Heart right ventricle (tissue), 16 donors: ENCODE measurements around the gene ZNF484. TPM values are rescaled to one million over a fixed set of nuclear protein-coding genes. Genes with fewer than 3 reads are reported as not detected.
"Not testable (repeated sequence)": the region's sequence is repeated elsewhere in the genome, so short reads cannot be mapped to it uniquely, and the experiment has no call there.

Source experiments
- ATAC-seq, 8 donors: fragments of 200-7000 bp; cut with Tn5 transposase; one replicate each; pipeline ENCODE4 v1.9.1; 2020; ENCODE audit warnings: mild to moderate bottlenecking in 8 of 8, moderate library complexity in 8 of 8, moderate number of reproducible peaks in 1 of 8
- DNase-seq, 2 donors: peaks; one replicate each; pipeline ENCODE4 v3.0.0-alpha.2; 2020
- H3K27ac ChIP-seq, 10 donors: fragments of 200-600 bp; sonication (generic) in 2 of 10; one replicate each; pipeline versions ENCODE4 v1.5.0 to v1.8.0; 2020 to 2022; ENCODE audit warnings: mild to moderate bottlenecking in 3 of 10
- H3K27me3 ChIP-seq, 7 donors: fragments of 200-600 bp; one replicate each; pipeline ENCODE4 v1.8.0; 2021 to 2022; ENCODE audit warnings: mild to moderate bottlenecking in 2 of 7
- H3K36me3 ChIP-seq, 9 donors: fragments of 200-600 bp; sonication (generic) in 1 of 9; one replicate each; pipeline versions ENCODE4 v1.5.0 to v1.8.0; 2020 to 2022; ENCODE audit warnings: mild to moderate bottlenecking in 2 of 9
- H3K4me1 ChIP-seq, 9 donors: fragments of 200-600 bp; sonication (generic) in 1 of 9; one replicate each; pipeline versions ENCODE4 v1.5.0 to v1.8.0; 2020 to 2022; ENCODE audit warnings: mild to moderate bottlenecking in 4 of 9
- H3K4me3 ChIP-seq, 10 donors: fragments of 200-600 bp; sonication (generic) in 2 of 10; one replicate each; pipeline versions ENCODE4 v1.5.0 to v1.8.0; 2020 to 2022; ENCODE audit warnings: mild to moderate bottlenecking in 7 of 10, moderate library complexity in 2 of 10
- H3K9me3 ChIP-seq, 11 donors: fragments of 200-600 bp in 10 of 11; sonication (generic) in 2 of 11; one replicate each; pipeline versions ENCODE4 v1.5.0 to v1.8.0; 2013 to 2022; ENCODE audit warnings: mild to moderate bottlenecking in 2 of 11, control low read depth in 1 of 11, moderate library complexity in 1 of 11
- CTCF ChIP-seq, 9 donors: fragments of 200-600 bp; sonication (generic) in 2 of 9; IDR thresholded peaks; one replicate each; pipeline versions ENCODE4 v1.5.0 to v1.8.0; 2021 to 2022; ENCODE audit warnings: antibody characterized with exemption in 9 of 9, mild to moderate bottlenecking in 5 of 9, moderate library complexity in 1 of 9
- WGBS, 2 donors: extraction: QIAGEN DNeasy Blood & Tissue Kit; methylation state at CpG; one replicate each; pipeline ENCODE4 v1.1.7; 2013; ENCODE audit warnings: inconsistent platforms in 1 of 2; 5-methylcytosine and 5-hydroxymethylcytosine counted together
- intact Hi-C, 10 donors: fragments of 100-400 bp; cut with DNase I; formaldehyde crosslinking; loops; one replicate each; pipeline versions ENCODE4 v1.11.1 to v1.14.2; 2022
- polyA plus RNA-seq, 2 donors: library from polyadenylated mRNA; stranded (reverse); fragments of 200-250 nt; gene quantifications; one replicate each; pipeline ENCODE4 v1.2.3, GENCODE V29; 2013
- total RNA-seq, 10 donors: library from RNA; stranded (reverse); fragmentation: NEBNext Ultra II Directional in 3 of 10; extraction: Animal tissue kit (Norgen Biotek cat#: 25700) in 3 of 10; gene quantifications; one replicate each; pipeline versions ENCODE4 v1.2.1 to v1.2.4, GENCODE V29; 2021 to 2023
- donor health status: Arrhythmogenic right ventricular cardiomyopathy.
- donor health status: ischemic (EF 13 %, LVEDD 7.1; RV severe dilation, severe dysfunction).
- donor health status: healthy with polysubstance abuse.
- donor health status: DM: no; HTN: yes; CAD: no.
- donor health status: DM: no; HTN: no; CAD: no.
- donor health status: ischemic (EF 25% LVEDD 6.9; RV normal size, moderate dysfunction).
- donor health status: ischemic (EF 25% LVEDD 5.7; RV mildly dilated, moderate dysfunction).
- donor health status: healthy.
- donor health status: DM: yes; HTN: yes; CAD: no.
- donor health status: Ischemic cardiomyopathy.
- donor health status: ischemic (EF 35%, LVEDD 5.7; RV mildly dilated, moderate dysfunction).
- donor health status: nonischemic (EF 11% LVEDD 7.7; RV severe dilation, severe dysfunction).
- donor health status: DM: yes; HTN: yes; CAD: no.
- donor health status: PGD.
- donor health status: ischemic (EF 29% LVEDD 5.4; RV normal size, mild dysfunction).
- donor health status: nonischemic (EF 23%, LVEDD 6.1; RV moderate dilation, normal function).

The ZNF484 gene
- total and polyA plus RNA-seq, 12 donors, result 0.71 to 7.8 (median 6.2) TPM

DNA sequence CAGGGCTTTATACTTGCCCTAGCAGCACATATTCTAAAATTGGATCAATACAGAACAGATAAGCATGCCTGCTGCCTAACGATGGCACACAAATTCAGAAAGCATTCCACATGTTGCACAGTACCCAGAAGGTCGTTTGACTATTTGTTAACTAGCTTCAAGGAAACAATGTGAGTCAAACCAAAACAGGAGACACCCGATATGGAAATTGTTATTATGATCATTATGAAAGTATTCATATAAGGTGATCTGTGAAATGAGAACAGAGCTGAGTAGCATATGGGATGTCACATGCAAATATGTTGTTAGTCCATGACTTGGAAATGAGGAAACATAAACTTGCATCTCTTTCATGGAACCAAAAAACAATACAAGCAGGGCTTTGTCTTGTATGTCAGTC, 56.9 kb downstream of the ZNF484 start:
- Histone ChIP-seq H3K27me3 (peaks cover 0 to 61% (median 41%) of the 10 kb centered on the region in 7 donors), H3K4me3 (no peak overlapping the region), H3K4me1 (no peaks in the 10 kb centered on the region), H3K27ac (no peak overlapping the region), H3K9me3 (no peaks in the 10 kb centered on the region), H3K36me3 (no peaks in the 10 kb centered on the region)
- intact Hi-C loops, result no loop called here
- ATAC-seq (no peak), DNase-seq (no peak)
- 62 to 69% methylated on average over 3 of the region's 3 CpGs for WGBS, 2 donors
- no peak for TF ChIP-seq CTCF (IDR thresholded peaks at IDR 0.05)

GRCh38 chr9:92819898-92820297, 57.9 kb downstream of the ZNF484 start:
- DNase-seq, H3K4me3 ChIP-seq, H3K9me3 ChIP-seq, intact Hi-C loops, H3K36me3 ChIP-seq, H3K4me1 ChIP-seq, H3K27ac ChIP-seq, ATAC-seq: not testable (repeated sequence)
- peaks cover 0 to 71% (median 51%) of the 10 kb centered on the region in 7 donors for H3K27me3 ChIP-seq
- 68 to 75% methylated on average over 1 of the region's 1 CpG for WGBS, 2 donors

- WGBS, 2 donors, result 8% methylated on average over 34 of the region's 34 CpGs
- peaks cover 32 to 100% (median 99%) of the 10 kb centered on the region in 7 donors for H3K27me3 ChIP-seq
- H3K36me3 ChIP-seq, H3K27ac ChIP-seq, intact Hi-C loops, H3K9me3 ChIP-seq, DNase-seq: not testable (repeated sequence)
- H3K4me1 ChIP-seq, result peaks cover 3 to 35% (median 28%) of the 10 kb centered on the region in 9 donors
- peak overlapping the region in 2 of 10 donors; percentile 18 to 40 for H3K4me3 ChIP-seq
- ATAC-seq, result peak in 1 of 8 donors; percentile 33
Observed at GRCh38 chr9:92809629-92810326, 68.1 kb downstream of the ZNF484 start.

DNA sequence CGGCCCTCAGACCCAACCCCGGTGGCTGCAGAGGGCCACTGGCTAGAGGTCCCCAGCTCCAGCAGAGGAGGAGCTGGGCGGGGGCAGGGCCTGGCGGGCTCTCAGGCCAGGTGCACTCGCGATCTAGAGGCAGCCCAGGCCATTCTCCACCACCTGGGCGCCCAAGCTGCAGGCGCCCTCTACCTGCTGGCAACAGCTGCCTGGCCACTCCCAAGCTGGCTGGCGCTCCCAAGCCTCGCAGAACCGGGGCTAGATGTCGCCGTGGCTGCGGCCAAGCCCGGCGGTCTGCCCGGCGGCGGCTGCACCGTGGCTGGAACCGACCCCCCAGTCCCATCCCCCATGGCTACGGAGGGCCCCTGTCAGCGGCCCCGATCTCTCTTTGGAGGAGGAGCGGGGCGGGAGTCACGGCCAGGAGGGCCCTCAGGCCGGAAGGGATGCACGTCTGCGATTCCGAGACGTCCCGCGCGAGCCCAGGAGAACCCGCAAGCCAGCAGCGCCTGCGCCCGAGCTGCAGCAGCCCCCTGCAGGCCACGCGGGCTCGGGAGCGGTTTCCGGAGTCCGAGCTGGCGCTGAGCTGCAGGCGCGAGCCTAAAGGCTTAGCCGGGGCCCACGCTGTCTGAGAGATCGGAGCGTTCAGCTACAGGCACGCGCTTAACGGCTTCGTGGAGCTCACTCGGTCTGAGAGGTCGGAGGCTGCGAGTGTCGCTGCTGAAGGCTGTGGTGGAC, 68.9 kb downstream of the ZNF484 start:
- no peak overlapping the region for H3K27ac ChIP-seq
- peak; percentile 77 to 89 (median 81) for ATAC-seq
- no peaks in the 10 kb centered on the region for H3K9me3 ChIP-seq
- WGBS, 2 donors, result 1% methylated on average over 59 to 60 of the region's 60 CpGs
- H3K36me3 ChIP-seq, result no peaks in the 10 kb centered on the region
- H3K27me3 ChIP-seq, result peaks cover 32 to 100% (median 99%) of the 10 kb centered on the region in 7 donors
- TF ChIP-seq CTCF (IDR thresholded peaks at IDR 0.05), result peak in 6 of 9 donors; percentile 13 to 42 (median 30)
- intact Hi-C loops, result no loop called here
- H3K4me3 ChIP-seq, result peak overlapping the region in 8 of 10 donors; percentile 8 to 40 (median 30)
- peak; percentile 53 to 70 for DNase-seq
- H3K4me1 ChIP-seq, result peaks cover 3 to 35% (median 28%) of the 10 kb centered on the region in 9 donors
